ENCODE data around the gene RALA. TPM values are rescaled to one million over a fixed set of nuclear protein-coding genes. Genes with fewer than 3 reads are reported as not detected.
A peak's percentile ranks its signal among the peaks of the same experiment; 100 is the strongest.

Gene RALA
- total and polyA plus RNA-seq, 2 of the 13 experiments (the other 11 are each of a cell fraction or from before 2014, with no cell fraction given), result 11.8 to 19.5 TPM

DNA sequence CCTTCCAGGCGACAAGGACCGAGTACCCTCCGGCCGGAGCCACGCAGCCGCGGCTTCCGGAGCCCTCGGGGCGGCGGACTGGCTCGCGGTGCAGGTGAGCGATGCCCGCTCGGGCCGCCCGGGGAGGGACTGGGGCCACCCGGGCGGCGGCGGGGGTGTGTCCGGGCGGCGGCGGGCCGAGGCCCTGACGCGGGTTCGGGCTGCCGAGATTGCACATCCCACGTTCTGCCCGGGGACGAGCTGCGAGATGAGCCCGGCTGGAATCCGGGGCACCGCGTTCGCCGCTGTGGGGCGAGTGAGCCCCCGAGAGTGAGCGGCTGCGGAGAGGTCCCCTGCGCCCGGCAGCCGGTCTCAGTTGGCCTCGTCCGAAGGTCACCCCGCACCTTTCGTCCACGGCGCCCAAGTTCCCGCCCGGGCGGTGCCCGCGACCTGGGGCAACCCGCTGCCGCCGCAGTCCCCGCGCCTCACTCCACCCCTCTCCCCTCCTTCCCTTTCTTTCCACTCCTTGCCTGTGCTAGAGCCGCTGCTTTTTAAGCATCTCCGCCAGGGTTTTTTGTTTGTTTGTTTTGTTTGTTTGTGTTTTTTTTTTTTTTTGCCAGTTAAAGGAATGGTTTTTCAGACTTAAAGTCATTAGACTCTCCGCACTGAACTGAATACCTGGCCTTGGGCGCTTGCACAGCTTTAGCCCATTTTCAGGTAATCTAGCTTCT is 515 bp downstream of the RALA start (continued):
- TF ChIP-seq ZSCAN31 (CRISPR knock-in tag; IDR thresholded peaks at IDR 0.05; ENCODE audit: low read depth), result no peak
- TF ChIP-seq ZNF879 (CRISPR knock-in tag; IDR thresholded peaks at IDR 0.05), result 0 out of 2 replicates have a peak, but pooled peaks have one; percentile 25
- TF ChIP-seq ZNF709 (CRISPR knock-in tag; IDR thresholded peaks at IDR 0.05), result 0 out of 2 replicates have a peak, but pooled peaks have one; percentile 20
- no peak for TF ChIP-seq PRMT3 (CRISPR knock-in tag; IDR thresholded peaks at IDR 0.05; ENCODE audit: borderline replicate concordance, low read depth)
- TF ChIP-seq, protein P1, sequence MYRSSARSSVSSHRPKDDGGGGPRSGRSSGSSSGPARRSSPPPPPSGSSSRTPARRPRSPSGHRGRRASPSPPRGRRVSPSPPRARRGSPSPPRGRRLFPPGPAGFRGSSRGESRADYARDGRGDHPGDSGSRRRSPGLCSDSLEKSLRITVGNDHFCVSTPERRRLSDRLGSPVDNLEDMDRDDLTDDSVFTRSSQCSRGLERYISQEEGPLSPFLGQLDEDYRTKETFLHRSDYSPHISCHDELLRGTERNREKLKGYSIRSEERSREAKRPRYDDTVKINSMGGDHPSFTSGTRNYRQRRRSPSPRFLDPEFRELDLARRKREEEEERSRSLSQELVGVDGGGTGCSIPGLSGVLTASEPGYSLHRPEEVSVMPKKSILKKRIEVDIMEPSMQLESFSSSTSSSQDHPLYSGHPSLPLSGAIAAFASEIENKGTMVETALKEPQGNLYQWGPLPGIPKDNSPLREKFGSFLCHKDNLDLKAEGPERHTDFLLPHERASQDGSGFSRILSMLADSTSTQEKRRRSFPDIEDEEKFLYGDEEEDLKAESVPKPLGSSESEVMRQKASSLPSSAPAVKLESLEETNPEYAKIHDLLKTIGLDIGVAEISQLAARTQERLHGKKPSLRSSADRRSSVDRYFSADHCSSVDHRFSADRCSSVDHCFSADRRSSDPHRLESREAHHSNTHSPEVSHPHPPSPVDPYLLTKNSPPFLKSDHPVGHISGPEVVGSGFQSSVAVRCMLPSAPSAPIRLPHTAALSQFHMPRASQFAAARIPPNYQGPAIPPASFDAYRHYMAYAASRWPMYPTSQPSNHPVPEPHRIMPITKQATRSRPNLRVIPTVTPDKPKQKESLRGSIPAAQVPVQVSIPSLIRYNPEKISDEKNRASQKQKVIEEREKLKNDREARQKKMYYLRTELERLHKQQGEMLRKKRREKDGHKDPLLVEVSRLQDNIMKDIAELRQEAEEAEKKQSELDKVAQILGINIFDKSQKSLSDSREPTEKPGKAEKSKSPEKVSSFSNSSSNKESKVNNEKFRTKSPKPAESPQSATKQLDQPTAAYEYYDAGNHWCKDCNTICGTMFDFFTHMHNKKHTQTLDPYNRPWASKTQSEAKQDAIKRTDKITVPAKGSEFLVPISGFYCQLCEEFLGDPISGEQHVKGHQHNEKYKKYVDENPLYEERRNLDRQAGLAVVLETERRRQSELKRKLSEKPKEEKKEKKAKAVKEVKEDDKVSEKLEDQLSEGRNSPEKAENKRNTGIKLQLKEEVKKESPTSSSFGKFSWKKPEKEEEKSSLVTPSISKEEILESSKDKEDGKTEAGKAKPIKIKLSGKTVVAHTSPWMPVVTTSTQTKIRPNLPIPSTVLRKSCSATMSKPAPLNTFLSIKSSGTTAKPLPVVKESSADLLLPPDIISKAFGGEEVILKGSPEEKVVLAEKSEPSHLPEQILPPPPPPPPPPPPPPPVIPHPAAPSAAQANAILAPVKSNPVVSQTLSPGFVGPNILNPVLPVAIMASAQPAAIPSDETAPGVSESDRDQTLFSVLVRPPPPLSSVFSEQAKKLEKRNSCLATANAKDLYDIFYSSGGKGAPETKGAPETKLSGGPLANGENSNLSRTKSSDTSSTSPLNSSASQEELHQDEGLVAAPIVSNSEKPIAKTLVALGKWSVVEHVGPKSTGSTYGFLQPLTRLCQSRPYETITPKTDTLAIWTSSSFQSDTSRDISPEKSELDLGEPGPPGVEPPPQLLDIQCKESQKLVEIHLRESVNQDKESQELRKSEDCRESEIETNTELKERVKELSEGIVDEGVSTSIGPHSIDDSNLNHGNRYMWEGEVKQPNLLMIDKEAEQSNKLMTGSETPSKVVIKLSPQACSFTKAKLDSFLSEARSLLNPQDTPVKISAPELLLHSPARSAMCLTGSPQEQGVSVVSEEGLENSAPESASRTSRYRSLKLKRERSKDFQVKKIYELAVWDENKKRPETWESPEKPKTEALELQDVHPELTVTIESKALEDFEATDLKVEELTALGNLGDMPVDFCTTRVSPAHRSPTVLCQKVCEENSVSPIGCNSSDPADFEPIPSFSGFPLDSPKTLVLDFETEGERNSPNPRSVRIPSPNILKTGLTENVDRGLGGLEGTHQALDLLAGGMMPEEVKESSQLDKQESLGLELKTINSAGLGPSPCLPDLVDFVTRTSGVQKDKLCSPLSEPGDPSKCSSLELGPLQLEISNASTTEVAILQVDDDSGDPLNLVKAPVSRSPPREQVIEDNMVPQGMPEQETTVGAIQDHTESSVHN (CRISPR knock-in tag; IDR thresholded peaks at IDR 0.05), result no peak
- no peak for TF ChIP-seq TCF7 (IDR thresholded peaks at IDR 0.05; ENCODE audit: low read depth)
- TF ChIP-seq TAF1 (CRISPR knock-in tag; IDR thresholded peaks at IDR 0.05), result 0 out of 2 replicates have a peak, but pooled peaks have one; percentile 3
- TF ChIP-seq ZNF24 (IDR thresholded peaks at IDR 0.05), result no peak
